NCI-H748 (cell line): ENCODE results near the gene HDGF.

ENCODE experiments used
- DNase-seq: peaks from one replicate; lab custom pipeline; 2025; ENCODE audit not compliant: unreplicated experiment; lab: John Stamatoyannopoulos, UW

The HDGF gene

GRCh38 chr1:156751451-156751756, at the start of gene HDGF:
Gene HDGF (minus strand): TSS chr1:156751675. CDS start chr1:156751429, 246 bp downstream.
- no peak for DNase-seq

GRCh38 chr1:156797212-156797871, 45.9 kb upstream of the HDGF start:
- DNase-seq = peak; percentile 52

GRCh38 chr1:156796340-156797097, 45.0 kb upstream of the HDGF start:
- no peak for DNase-seq

- DNase-seq = no peak
Measured at GRCh38 chr1:156795787-156796186, 44.3 kb upstream of the HDGF start.

GRCh38 chr1:156795374-156795733, 43.9 kb upstream of the HDGF start:
- DNase-seq = no peak

GRCh38 chr1:156794506-156795373, 43.3 kb upstream of the HDGF start:
- DNase-seq = no peak

GRCh38 chr1:156789621-156790318, 38.3 kb upstream of the HDGF start:
- no peak for DNase-seq

GRCh38 chr1:156788136-156788535, 36.7 kb upstream of the HDGF start:
- no peak for DNase-seq

- no peak for DNase-seq
Measured at GRCh38 chr1:156786640-156787039, 35.2 kb upstream of the HDGF start.

- no peak for DNase-seq
Measured at GRCh38 chr1:156785458-156785857, 34.0 kb upstream of the HDGF start.

- DNase-seq = no peak
Measured at GRCh38 chr1:156781585-156782186, 30.2 kb upstream of the HDGF start.

- no peak for DNase-seq
Measured at GRCh38 chr1:156777573-156777972, 26.1 kb upstream of the HDGF start.

GRCh38 chr1:156776942-156777341, 25.5 kb upstream of the HDGF start:
- no peak for DNase-seq

GRCh38 chr1:156775799-156776198, 24.3 kb upstream of the HDGF start:
- no peak for DNase-seq

GRCh38 chr1:156773607-156774006, 22.1 kb upstream of the HDGF start:
- DNase-seq = no peak

GRCh38 chr1:156772728-156773497, 21.4 kb upstream of the HDGF start:
- DNase-seq = no peak

- DNase-seq = no peak
Measured at GRCh38 chr1:156772222-156772621, 20.7 kb upstream of the HDGF start.

GRCh38 chr1:156768610-156769295, 17.3 kb upstream of the HDGF start:
- no peak for DNase-seq

GRCh38 chr1:156767879-156768604, 16.6 kb upstream of the HDGF start:
- peak; percentile 61 for DNase-seq
